Measurements from ENCODE around the gene FAM169A.

The FAM169A gene

GRCh38 chr5:74850789-74851425 is 15.3 kb downstream of the FAM169A start:
- no peak for DNase-seq (ENCODE audit: low spot score)
- in situ Hi-C loops (cut with MboI; ENCODE audit: low pct_unique_long_range_greater_than_20kb, low sequenced_read_pairs, unreplicated experiment), result no loop called here
- no peak for TF ChIP-seq CTCF (IDR thresholded peaks at IDR 0.05; ENCODE audit: extremely low read depth, insufficient read depth, missing control alignments)

- no peak for DNase-seq (ENCODE audit: low spot score)
- TF ChIP-seq CTCF (IDR thresholded peaks at IDR 0.05; ENCODE audit: extremely low read depth, insufficient read depth, missing control alignments), result no peak
- in situ Hi-C loops (cut with MboI; ENCODE audit: low pct_unique_long_range_greater_than_20kb, low sequenced_read_pairs, unreplicated experiment), result no loop called here
Observed at GRCh38 chr5:74850030-74850429, 16.2 kb downstream of the FAM169A start.

DNA sequence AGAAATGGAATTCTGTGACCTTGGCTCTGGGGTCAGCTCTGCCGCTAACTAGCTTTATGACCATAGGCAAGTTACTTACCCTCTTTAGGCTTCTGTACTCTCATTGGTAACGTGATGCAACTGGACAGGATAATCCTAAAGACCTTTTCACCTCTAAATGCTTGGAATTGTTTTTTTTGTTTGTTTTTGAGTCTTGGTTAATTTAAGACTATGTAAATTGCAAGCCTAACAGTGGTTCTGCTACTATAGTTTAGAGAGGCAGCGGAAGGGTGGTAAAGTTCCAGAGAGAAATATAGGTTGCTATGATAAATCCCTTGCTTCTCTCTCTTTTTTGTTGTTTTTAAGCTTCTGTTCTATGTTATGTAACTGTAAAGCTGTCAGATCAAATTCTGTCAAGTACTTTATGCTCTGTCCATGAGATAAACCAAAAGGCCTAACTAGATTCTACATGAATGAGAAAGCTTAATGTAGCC is 17.6 kb downstream of the FAM169A start:
- in situ Hi-C loops (cut with MboI; ENCODE audit: low pct_unique_long_range_greater_than_20kb, low sequenced_read_pairs, unreplicated experiment), result no loop called here
- no peak for TF ChIP-seq CTCF (IDR thresholded peaks at IDR 0.05; ENCODE audit: extremely low read depth, insufficient read depth, missing control alignments)
- DNase-seq (ENCODE audit: low spot score), result no peak

- no peak for TF ChIP-seq CTCF (IDR thresholded peaks at IDR 0.05; ENCODE audit: extremely low read depth, insufficient read depth, missing control alignments)
- in situ Hi-C loops (cut with MboI; ENCODE audit: low pct_unique_long_range_greater_than_20kb, low sequenced_read_pairs, unreplicated experiment), result no loop called here
- DNase-seq (ENCODE audit: low spot score), result no peak
Observed at GRCh38 chr5:74839229-74839628, 27.0 kb downstream of the FAM169A start.

DNA sequence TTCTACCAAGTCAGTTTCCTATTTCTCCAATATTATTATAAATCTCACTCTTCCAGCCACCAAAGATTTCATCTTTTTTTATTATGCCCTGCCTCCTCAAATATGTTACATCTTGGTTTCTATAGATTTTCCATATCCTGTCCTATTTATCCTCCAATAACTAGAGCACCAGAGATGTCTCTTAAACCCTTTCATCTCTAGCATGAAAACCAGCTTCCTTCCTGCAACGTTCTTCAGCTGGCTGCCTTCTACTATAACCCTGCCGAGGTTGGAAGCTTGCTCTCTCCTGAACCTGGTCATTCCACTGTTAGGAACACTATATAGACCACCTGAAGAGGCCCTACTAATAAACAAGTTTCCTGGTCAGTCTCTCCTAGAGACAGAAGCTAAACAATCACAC is 27.9 kb downstream of the FAM169A start:
- in situ Hi-C loops (cut with MboI; ENCODE audit: low pct_unique_long_range_greater_than_20kb, low sequenced_read_pairs, unreplicated experiment), result no loop called here
- DNase-seq (ENCODE audit: low spot score), result no peak
- TF ChIP-seq CTCF (IDR thresholded peaks at IDR 0.05; ENCODE audit: extremely low read depth, insufficient read depth, missing control alignments), result no peak

GRCh38 chr5:74837115-74837514 is 29.1 kb downstream of the FAM169A start:
- no peak for DNase-seq (ENCODE audit: low spot score)
- TF ChIP-seq CTCF (IDR thresholded peaks at IDR 0.05; ENCODE audit: extremely low read depth, insufficient read depth, missing control alignments), result no peak
- in situ Hi-C loops (cut with MboI; ENCODE audit: low pct_unique_long_range_greater_than_20kb, low sequenced_read_pairs, unreplicated experiment), result no loop called here

All from GM13977 (cell line).